HEK293T (cell line): ENCODE measurements around the gene UBR3.
"Not testable (repeated sequence)": the region's sequence is repeated elsewhere in the genome, so short reads cannot be mapped to it uniquely, and the experiment has no call there.

Experiments used
- ARNT ChIP-seq: fragments of 450-650 bp; IDR thresholded peaks from 2 replicates; pipeline ENCODE4 v1.6.1; 2017; ENCODE audit warnings: mild to moderate bottlenecking
- BHLHE40 ChIP-seq: fragments of 450-650 bp; IDR thresholded peaks from 2 replicates; pipeline ENCODE4 v1.6.1; 2016; ENCODE audit warnings: mild to moderate bottlenecking, moderate library complexity, borderline replicate concordance
- CTBP1 ChIP-seq: fragments of 450-650 bp; IDR thresholded peaks from 2 replicates; pipeline ENCODE4 v1.6.1; 2016; ENCODE audit warnings: borderline replicate concordance
- FOXA1 ChIP-seq: fragments of 450-650 bp; IDR thresholded peaks from 2 replicates; pipeline ENCODE4 v1.6.1; 2016; ENCODE audit warnings: mild to moderate bottlenecking
- FOXK2 ChIP-seq: fragments of 450-650 bp; IDR thresholded peaks from 2 replicates; pipeline ENCODE4 v1.6.1; 2016; ENCODE audit warnings: mild to moderate bottlenecking
- FOXM1 ChIP-seq: fragments of 450-650 bp; IDR thresholded peaks from 2 replicates; pipeline ENCODE4 v1.6.1; 2017; ENCODE audit warnings: mild to moderate bottlenecking, borderline replicate concordance
- HDGF ChIP-seq: fragments of 450-650 bp; IDR thresholded peaks from 2 replicates; pipeline ENCODE4 v1.6.1; 2017; ENCODE audit warnings: antibody characterized with exemption, borderline replicate concordance
- LEF1 ChIP-seq: fragments of 450-650 bp; IDR thresholded peaks from 2 replicates; pipeline ENCODE4 v1.6.1; 2017; ENCODE audit warnings: mild to moderate bottlenecking, borderline replicate concordance
- NFRKB ChIP-seq: fragments of 450-650 bp; IDR thresholded peaks from 2 replicates; pipeline ENCODE4 v1.6.1; 2016; ENCODE audit warnings: mild to moderate bottlenecking, moderate library complexity
- SP1 ChIP-seq: fragments of 450-650 bp; IDR thresholded peaks from 2 replicates; pipeline ENCODE4 v1.6.1; 2017
- TARDBP ChIP-seq: fragments of 450-650 bp; IDR thresholded peaks from 2 replicates; pipeline ENCODE4 v1.6.1; 2016
- ZNF384 ChIP-seq: fragments of 450-650 bp; IDR thresholded peaks from 2 replicates; pipeline ENCODE4 v1.6.1; 2016
- TF ChIP-seq, protein P1 (sequence below): fragments of 450-650 bp; IDR thresholded peaks from 2 replicates; pipeline ENCODE4 v1.6.1; 2016

GRCh38 chr2:169820101-169820500 lies 7.2 kb upstream of the UBR3 start:
- not testable (repeated sequence) for TF ChIP-seq LEF1, FOXK2, ARNT, SP1, NFRKB, ZNF384, FOXM1, TARDBP, BHLHE40, HDGF, FOXA1, CTBP1
- TF ChIP-seq, protein P1, sequence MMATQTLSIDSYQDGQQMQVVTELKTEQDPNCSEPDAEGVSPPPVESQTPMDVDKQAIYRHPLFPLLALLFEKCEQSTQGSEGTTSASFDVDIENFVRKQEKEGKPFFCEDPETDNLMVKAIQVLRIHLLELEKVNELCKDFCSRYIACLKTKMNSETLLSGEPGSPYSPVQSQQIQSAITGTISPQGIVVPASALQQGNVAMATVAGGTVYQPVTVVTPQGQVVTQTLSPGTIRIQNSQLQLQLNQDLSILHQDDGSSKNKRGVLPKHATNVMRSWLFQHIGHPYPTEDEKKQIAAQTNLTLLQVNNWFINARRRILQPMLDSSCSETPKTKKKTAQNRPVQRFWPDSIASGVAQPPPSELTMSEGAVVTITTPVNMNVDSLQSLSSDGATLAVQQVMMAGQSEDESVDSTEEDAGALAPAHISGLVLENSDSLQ: not testable (repeated sequence)
